Right lobe of liver (tissue), 4 donors: Measurements from ENCODE around the gene HSP90B1.

Source experiments
- POLR2A ChIP-seq: fragments of 450-650 bp; IDR thresholded peaks from one replicate; pipeline ENCODE4 v1.6.1; 2017; ENCODE audit warnings: antibody characterized with exemption, mild to moderate bottlenecking
- TF ChIP-seq, protein P1 (sequence below), 4 donors: fragments of 200-600 bp in 3 of 4; fragments of 450-650 bp in 1 of 4; IDR thresholded peaks; one replicate each; pipeline versions ENCODE4 v1.5.1 to v1.8.0; 2016 to 2022; ENCODE audit warnings: antibody characterized with exemption in 4 of 4, mild to moderate bottlenecking in 2 of 4
- donor health status: DM: no; HTN: no; CAD: no.
- donor health status: DM: no; HTN: no; CAD: no.
- donor health status: DM: no; HTN: yes; CAD: no.

- no peak for TF ChIP-seq POLR2A
- TF ChIP-seq, protein P1, sequence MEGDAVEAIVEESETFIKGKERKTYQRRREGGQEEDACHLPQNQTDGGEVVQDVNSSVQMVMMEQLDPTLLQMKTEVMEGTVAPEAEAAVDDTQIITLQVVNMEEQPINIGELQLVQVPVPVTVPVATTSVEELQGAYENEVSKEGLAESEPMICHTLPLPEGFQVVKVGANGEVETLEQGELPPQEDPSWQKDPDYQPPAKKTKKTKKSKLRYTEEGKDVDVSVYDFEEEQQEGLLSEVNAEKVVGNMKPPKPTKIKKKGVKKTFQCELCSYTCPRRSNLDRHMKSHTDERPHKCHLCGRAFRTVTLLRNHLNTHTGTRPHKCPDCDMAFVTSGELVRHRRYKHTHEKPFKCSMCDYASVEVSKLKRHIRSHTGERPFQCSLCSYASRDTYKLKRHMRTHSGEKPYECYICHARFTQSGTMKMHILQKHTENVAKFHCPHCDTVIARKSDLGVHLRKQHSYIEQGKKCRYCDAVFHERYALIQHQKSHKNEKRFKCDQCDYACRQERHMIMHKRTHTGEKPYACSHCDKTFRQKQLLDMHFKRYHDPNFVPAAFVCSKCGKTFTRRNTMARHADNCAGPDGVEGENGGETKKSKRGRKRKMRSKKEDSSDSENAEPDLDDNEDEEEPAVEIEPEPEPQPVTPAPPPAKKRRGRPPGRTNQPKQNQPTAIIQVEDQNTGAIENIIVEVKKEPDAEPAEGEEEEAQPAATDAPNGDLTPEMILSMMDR (IDR thresholded peaks at IDR 0.05), result no peak
Observed at GRCh38 chr12:103957865-103958388, 27.7 kb downstream of the HSP90B1 start.
